Ammon's horn (tissue), 1 donor: ENCODE results near the gene FNDC5.
"Not testable (repeated sequence)": the region's sequence is repeated elsewhere in the genome, so short reads cannot be mapped to it uniquely, and the experiment has no call there.

Source experiments
- DNase-seq: peaks from one replicate; pipeline ENCODE4 v3.0.0-alpha.2; 2016; ENCODE audit warnings: low spot score

The FNDC5 gene

GRCh38 chr1:32870615-32871363 lies at the start of gene FNDC5:
TSS of gene FNDC5 (minus strand) at chr1:32870912.
- DNase-seq, result no peak

GRCh38 chr1:32919811-32920733 lies 49.4 kb upstream of the FNDC5 start:
- no peak for DNase-seq

- DNase-seq, result no peak
Observed at GRCh38 chr1:32918179-32918578, 47.5 kb upstream of the FNDC5 start.

GRCh38 chr1:32917521-32917920 lies 46.8 kb upstream of the FNDC5 start:
- DNase-seq, result no peak

GRCh38 chr1:32915766-32916706 lies 45.3 kb upstream of the FNDC5 start:
- DNase-seq, result no peak

GRCh38 chr1:32910319-32910718 lies 39.6 kb upstream of the FNDC5 start:
- DNase-seq, result no peak

GRCh38 chr1:32907435-32907834 lies 36.7 kb upstream of the FNDC5 start:
- DNase-seq, result no peak

- DNase-seq, result no peak
Observed at GRCh38 chr1:32906654-32907053, 35.9 kb upstream of the FNDC5 start.

GRCh38 chr1:32905588-32905987 lies 34.9 kb upstream of the FNDC5 start:
- not testable (repeated sequence) for DNase-seq

GRCh38 chr1:32904797-32905196 lies 34.1 kb upstream of the FNDC5 start:
- DNase-seq, result no peak

GRCh38 chr1:32903991-32904785 lies 33.5 kb upstream of the FNDC5 start:
- DNase-seq, result no peak

- DNase-seq, result no peak
Observed at GRCh38 chr1:32902535-32902920, 31.8 kb upstream of the FNDC5 start.

- DNase-seq, result no peak
Observed at GRCh38 chr1:32901823-32902534, 31.3 kb upstream of the FNDC5 start.

GRCh38 chr1:32900956-32901822 lies 30.5 kb upstream of the FNDC5 start, which contains the start of gene TMEM54:
TSS of gene TMEM54 (minus strand) at chr1:32901389. CDS start at chr1:32901238, 151 bp downstream.
- DNase-seq, result no peak

GRCh38 chr1:32900371-32900955 lies 29.8 kb upstream of the FNDC5 start:
- DNase-seq, result no peak

- no peak for DNase-seq
Observed at GRCh38 chr1:32899586-32900296, 29.0 kb upstream of the FNDC5 start.

GRCh38 chr1:32898958-32899357 lies 28.2 kb upstream of the FNDC5 start:
- no peak for DNase-seq

- DNase-seq, result no peak
Observed at GRCh38 chr1:32898056-32898455, 27.3 kb upstream of the FNDC5 start.
